OCI-LY7 (cell line): ENCODE data around the gene FDXR. TPM values are rescaled to one million over a fixed set of nuclear protein-coding genes. Genes with fewer than 3 reads are reported as not detected.

Experiments
- BruUV-seq: library from RNA; stranded (reverse); fragments of 400-500 nt; replicated peaks from 2 replicates; lab custom pipeline; 2021; lab: Mats Ljungman, UMichigan
- CTCF ChIA-PET: fragments of 300-600 bp; sonication (Branson Sonifier 250); formaldehyde crosslinking; loops from one replicate; lab custom pipeline; 2022; ENCODE audit warnings: antibody characterized with exemption; ENCODE audit not compliant: unreplicated experiment; lab: Charles Lee
- POLR2A ChIA-PET: fragments of 300-600 bp; sonication (Branson Sonifier 250); formaldehyde crosslinking; loops from one replicate; lab custom pipeline; 2022; ENCODE audit warnings: antibody characterized with exemption; lab: Charles Lee
- DNase-seq: peaks from one replicate; pipeline ENCODE4 v3.0.0-alpha.2; 2015; ENCODE audit warnings: low spot score
- H2AFZ ChIP-seq: fragments of 200-600 bp; sonication (generic), shearing (Covaris generic); 2 replicates; pipeline ENCODE4 v1.6.1; 2014; ENCODE audit warnings: mild to moderate bottlenecking, antibody characterized with exemption, low read length, moderate library complexity
- H3K27ac ChIP-seq: fragments of 200-600 bp; sonication (generic); 2 replicates; pipeline ENCODE4 v1.5.1; 2014; ENCODE audit warnings: mixed run types, low read depth, mild to moderate bottlenecking, moderate library complexity, low read length, inconsistent platforms; ENCODE audit not compliant: poor library complexity, severe bottlenecking
- H3K36me3 ChIP-seq: fragments of 200-600 bp; sonication (generic); 2 replicates; pipeline ENCODE4 v1.6.1; 2014; ENCODE audit warnings: mild to moderate bottlenecking, antibody characterized with exemption, low read length, moderate library complexity, mixed read lengths; ENCODE audit not compliant: insufficient read depth
- H3K4me1 ChIP-seq: fragments of 200-600 bp; sonication (generic); 2 replicates; pipeline ENCODE4 v1.5.1; 2014; ENCODE audit warnings: mild to moderate bottlenecking, low read length; ENCODE audit not compliant: insufficient read depth, poor library complexity, severe bottlenecking
- H3K4me2 ChIP-seq: fragments of 200-600 bp; sonication (generic); 2 replicates; pipeline ENCODE4 v1.6.1; 2014; ENCODE audit warnings: mild to moderate bottlenecking, low read length
- H3K4me3 ChIP-seq: fragments of 200-600 bp; sonication (generic); 2 replicates; pipeline ENCODE4 v1.5.1; 2014; ENCODE audit warnings: mild to moderate bottlenecking, low read depth, low read length; ENCODE audit not compliant: poor library complexity, severe bottlenecking
- H3K79me2 ChIP-seq: fragments of 200-600 bp; sonication (generic); 2 replicates; pipeline ENCODE4 v1.6.1; 2016; ENCODE audit warnings: low read depth, mild to moderate bottlenecking, low read length, moderate library complexity, mixed read lengths; ENCODE audit not compliant: insufficient read depth
- H3K9me2 ChIP-seq: fragments of 200-600 bp; sonication (generic); 2 replicates; pipeline ENCODE4 v1.6.1; 2016; ENCODE audit warnings: mild to moderate bottlenecking, low read length, mixed read lengths; ENCODE audit not compliant: insufficient read depth
- H3K9me3 ChIP-seq: fragments of 200-600 bp; sonication (generic); 2 replicates; pipeline ENCODE4 v1.6.1; 2014; ENCODE audit warnings: mild to moderate bottlenecking, mixed run types, low read length, mixed read lengths
- H4K20me1 ChIP-seq: fragments of 200-600 bp; sonication (generic); 2 replicates; pipeline ENCODE4 v1.6.1; 2014; ENCODE audit warnings: mild to moderate bottlenecking, antibody characterized with exemption, low read length, moderate library complexity, mixed read lengths; ENCODE audit not compliant: insufficient read depth
- EZH2phosphoT487 ChIP-seq: fragments of 200-600 bp; sonication (generic); IDR thresholded peaks from 2 replicates; pipeline ENCODE4 v1.6.1; 2018; ENCODE audit warnings: low read depth, borderline replicate concordance, mild to moderate bottlenecking, mixed run types, antibody characterized with exemption, low read length, moderate library complexity, mixed read lengths
- intact Hi-C: fragments of 100-400 bp; cut with micrococcal nuclease; formaldehyde crosslinking; loops from one replicate; pipeline ENCODE4 v1.10.0; 2022; ENCODE audit not compliant: unreplicated experiment
- total RNA-seq, 2 experiments: library from RNA; depleted of rRNA in 1 of 2; stranded (reverse); fragments of >200 nt in 1 of 2; shearing (Covaris generic) in 1 of 2; gene quantifications; 2 replicates each; pipeline ENCODE4 v1.2.3, GENCODE V29; 2014 to 2022
- TF ChIP-seq, protein P1 (sequence below): fragments of 200-600 bp; sonication (generic); conservative IDR thresholded peaks from 2 replicates; pipeline ENCODE4 v1.5.1; 2014; ENCODE audit warnings: mild to moderate bottlenecking, antibody characterized with exemption, low read length, moderate library complexity, mixed read lengths

FDXR gene
- total RNA-seq, 2 experiments from 2014 or later, result 12.2 to 18.3 TPM

DNA sequence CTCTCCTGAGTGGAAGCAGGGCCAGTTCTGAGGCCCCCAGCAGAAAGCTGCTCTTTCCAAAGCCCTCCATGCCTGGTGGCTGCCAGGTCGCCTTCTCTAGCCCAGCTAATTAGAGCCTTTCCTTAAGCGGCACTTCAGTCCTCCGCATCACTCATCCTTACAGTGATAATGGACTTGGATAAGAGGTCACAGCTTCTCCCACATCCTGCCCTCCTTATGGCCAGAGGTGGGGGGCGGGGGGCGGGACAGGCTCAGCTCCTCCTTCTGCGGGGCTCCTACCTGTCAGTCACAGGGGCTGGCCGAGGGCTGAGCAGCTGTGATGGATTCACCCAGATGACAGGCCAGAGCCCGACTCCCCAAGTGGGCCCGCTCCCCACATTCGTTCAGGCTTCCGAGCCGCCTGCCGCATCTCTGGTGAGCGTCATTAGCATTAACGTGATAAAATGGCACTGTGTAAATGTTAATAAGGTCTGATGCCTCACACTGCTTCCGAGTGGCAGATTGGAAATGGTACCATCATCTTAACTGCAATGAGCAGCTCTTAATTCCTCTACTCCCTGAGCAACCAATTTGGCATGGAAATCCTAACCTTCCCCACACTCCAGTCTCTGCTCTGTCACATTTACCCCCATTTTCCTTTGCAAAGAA is 54.4 kb downstream of the FDXR start:
- no peak for DNase-seq
- ChIA-PET POLR2A (no interaction called here), CTCF (interaction anchor here (1.1 kb wide), 1 partner anchor 14 kb away, joined by 9 read pairs; no protein-coding TSS in a partner anchor)
- no peak for TF ChIP-seq EZH2phosphoT487
- TF ChIP-seq, protein P1, sequence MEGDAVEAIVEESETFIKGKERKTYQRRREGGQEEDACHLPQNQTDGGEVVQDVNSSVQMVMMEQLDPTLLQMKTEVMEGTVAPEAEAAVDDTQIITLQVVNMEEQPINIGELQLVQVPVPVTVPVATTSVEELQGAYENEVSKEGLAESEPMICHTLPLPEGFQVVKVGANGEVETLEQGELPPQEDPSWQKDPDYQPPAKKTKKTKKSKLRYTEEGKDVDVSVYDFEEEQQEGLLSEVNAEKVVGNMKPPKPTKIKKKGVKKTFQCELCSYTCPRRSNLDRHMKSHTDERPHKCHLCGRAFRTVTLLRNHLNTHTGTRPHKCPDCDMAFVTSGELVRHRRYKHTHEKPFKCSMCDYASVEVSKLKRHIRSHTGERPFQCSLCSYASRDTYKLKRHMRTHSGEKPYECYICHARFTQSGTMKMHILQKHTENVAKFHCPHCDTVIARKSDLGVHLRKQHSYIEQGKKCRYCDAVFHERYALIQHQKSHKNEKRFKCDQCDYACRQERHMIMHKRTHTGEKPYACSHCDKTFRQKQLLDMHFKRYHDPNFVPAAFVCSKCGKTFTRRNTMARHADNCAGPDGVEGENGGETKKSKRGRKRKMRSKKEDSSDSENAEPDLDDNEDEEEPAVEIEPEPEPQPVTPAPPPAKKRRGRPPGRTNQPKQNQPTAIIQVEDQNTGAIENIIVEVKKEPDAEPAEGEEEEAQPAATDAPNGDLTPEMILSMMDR, result no peak
- BruUV-seq, result no TSS peak
- no peak overlapping the region for H3K27ac ChIP-seq
- no peaks in the 10 kb centered on the region for H3K36me3 ChIP-seq
- H3K4me2 ChIP-seq, result no peak overlapping the region
- H2AFZ ChIP-seq, result no peak overlapping the region
- H3K4me1 ChIP-seq, result peaks cover 8% of the 10 kb centered on the region
- no peaks in the 10 kb centered on the region for H4K20me1 ChIP-seq
- H3K79me2 ChIP-seq, result no peaks in the 10 kb centered on the region
- intact Hi-C loops, result no loop called here
- no peaks in the 10 kb centered on the region for H3K9me3 ChIP-seq
- H3K9me2 ChIP-seq, result no peaks in the 10 kb centered on the region
- no peak overlapping the region for H3K4me3 ChIP-seq

DNA sequence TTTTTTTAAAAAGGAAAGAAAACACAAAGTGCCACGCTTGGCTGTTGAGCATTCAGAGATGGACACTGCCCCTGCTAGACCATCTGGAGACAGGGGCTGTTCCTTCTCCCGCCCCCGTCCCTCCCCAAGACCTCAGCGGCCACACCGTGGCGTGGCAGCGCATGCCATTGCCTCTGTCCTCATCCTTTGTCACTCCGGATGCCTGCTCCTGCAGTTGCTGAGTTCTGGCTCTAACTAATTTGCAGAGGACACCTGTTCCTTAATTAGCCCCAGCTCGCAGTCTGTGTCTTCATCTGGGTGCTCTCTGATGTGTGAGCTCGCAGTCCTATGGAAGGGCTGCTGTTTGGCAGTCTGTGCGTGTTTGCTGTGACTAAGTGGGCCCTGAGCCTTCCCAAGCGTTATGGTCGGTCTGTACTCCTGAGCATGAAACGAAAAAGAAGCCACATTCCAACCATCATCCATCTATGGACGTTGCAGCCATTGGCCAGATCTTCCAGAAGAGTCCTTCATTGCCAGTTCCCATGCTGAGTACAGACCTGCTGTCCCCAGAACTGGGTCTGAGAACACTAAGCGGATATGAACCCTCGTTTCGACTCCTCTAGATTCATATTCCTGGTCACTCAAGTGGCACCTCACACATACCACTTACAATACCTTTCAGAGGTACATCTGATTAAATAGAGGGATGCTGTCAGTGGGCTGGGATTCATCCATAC is 55.7 kb downstream of the FDXR start:
- no TSS peak for BruUV-seq
- DNase-seq, result no peak
- Histone ChIP-seq H3K4me1 (peaks cover 8% of the 10 kb centered on the region), H3K4me2 (no peak overlapping the region), H3K9me2 (no peaks in the 10 kb centered on the region), H3K9me3 (no peaks in the 10 kb centered on the region), H3K79me2 (no peaks in the 10 kb centered on the region), H3K4me3 (no peak overlapping the region), H2AFZ (no peak overlapping the region), H3K36me3 (no peaks in the 10 kb centered on the region), H4K20me1 (no peaks in the 10 kb centered on the region), H3K27ac (no peak overlapping the region)
- TF ChIP-seq, protein P1, result no peak
- TF ChIP-seq EZH2phosphoT487, result no peak
- POLR2A ChIA-PET, result no interaction called here
- CTCF ChIA-PET, result interaction anchor here (1.1 kb wide), 1 partner anchor 15 kb away, joined by 9 read pairs; no protein-coding TSS in a partner anchor
- intact Hi-C loops, result no loop called here
